PFSK-1 (cell line): ENCODE results near the gene APOBR.

ENCODE experiments used
- FOXP2 ChIP-seq: optimal IDR thresholded peaks from 2 replicates; pipeline ENCODE3; 2011; ENCODE audit warnings: borderline replicate concordance, control low read depth, inconsistent platforms; ENCODE audit not compliant: insufficient read depth; ENCODE audit errors: extremely low read length, extremely low read depth
- POLR2AphosphoS5 ChIP-seq: IDR thresholded peaks from 2 replicates; pipeline ENCODE4 v1.6.1; 2012; ENCODE audit warnings: low read depth, mild to moderate bottlenecking, control low read depth, low read length, moderate library complexity
- REST ChIP-seq, 2 experiments: IDR thresholded peaks; 2 replicates each; pipeline versions ENCODE4 v1.6.1 to v1.8.0; 2011 to 2012; ENCODE audit warnings: low read depth in 2 of 2, low read length in 2 of 2, control low read depth in 1 of 2, inconsistent platforms in 1 of 2, mild to moderate bottlenecking in 1 of 2, moderate library complexity in 1 of 2; ENCODE audit not compliant: insufficient read depth in 1 of 2
- SIN3A ChIP-seq: IDR thresholded peaks from 2 replicates; pipeline ENCODE4 v1.6.1; 2012; ENCODE audit warnings: mild to moderate bottlenecking, low read length, moderate library complexity, borderline replicate concordance; ENCODE audit not compliant: insufficient read depth
- TAF1 ChIP-seq: IDR thresholded peaks from 2 replicates; pipeline ENCODE4 v1.6.1; 2012; ENCODE audit warnings: low read length, control low read depth, borderline replicate concordance; ENCODE audit not compliant: insufficient read depth

Gene APOBR

DNA sequence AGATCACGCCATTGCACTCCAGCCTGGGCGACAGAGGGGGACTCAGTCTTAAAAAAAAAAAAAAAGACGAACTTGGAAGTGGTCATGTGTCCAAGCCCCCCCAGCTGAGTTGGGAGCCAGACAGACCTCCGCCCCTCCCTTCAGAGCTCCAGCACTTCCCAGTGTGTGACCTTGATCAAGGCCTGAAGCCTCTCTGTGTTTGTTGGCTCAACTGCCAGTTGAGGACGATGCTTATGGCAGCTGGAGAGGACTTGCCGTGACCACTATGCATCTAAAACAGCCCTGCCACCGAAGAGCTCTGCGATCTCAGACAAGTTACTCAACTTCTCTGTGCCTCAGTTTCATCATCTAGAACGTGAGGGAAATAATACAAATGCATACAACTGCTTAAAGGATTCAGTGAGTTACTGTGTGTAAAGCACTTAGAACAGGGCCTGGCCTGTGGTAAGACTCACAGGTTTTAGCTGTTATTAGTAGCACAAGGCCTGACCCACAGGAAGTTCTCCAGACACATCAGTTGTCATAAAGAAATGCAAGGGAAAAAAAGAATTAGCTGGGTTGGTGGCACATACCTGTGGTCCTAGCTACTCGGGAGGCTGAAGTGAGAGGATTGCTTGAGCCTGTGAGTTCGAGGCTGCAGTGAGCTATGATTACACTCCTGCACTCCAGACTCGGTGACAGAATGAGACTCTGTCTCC, 19.2 kb downstream of the APOBR start:
- TF ChIP-seq REST (IDR thresholded peaks at IDR 0.05; ENCODE audit: insufficient read depth in 1 of 2, low read depth in 2 of 2, low read length in 2 of 2) (no peak), TAF1 (no peak), POLR2AphosphoS5 (no peak), SIN3A (no peak), FOXP2 (no peak)

GRCh38 chr16:28514246-28514645, 19.8 kb downstream of the APOBR start:
- TF ChIP-seq POLR2AphosphoS5 (no peak), REST (IDR thresholded peaks at IDR 0.05; ENCODE audit: insufficient read depth in 1 of 2, low read depth in 2 of 2, low read length in 2 of 2) (no peak), FOXP2 (no peak), SIN3A (no peak), TAF1 (no peak)

- TF ChIP-seq POLR2AphosphoS5 (no peak), SIN3A (no peak), REST (IDR thresholded peaks at IDR 0.05; ENCODE audit: insufficient read depth in 1 of 2, low read depth in 2 of 2, low read length in 2 of 2) (no peak), TAF1 (no peak), FOXP2 (no peak)
These were observed 26.2 kb downstream of the APOBR start for GRCh38 chr16:28520672-28521071.

- TF ChIP-seq TAF1, result no peak
- TF ChIP-seq POLR2AphosphoS5, result no peak
- TF ChIP-seq REST (IDR thresholded peaks at IDR 0.05; ENCODE audit: insufficient read depth in 1 of 2, low read depth in 2 of 2, low read length in 2 of 2), result no peak
- no peak for TF ChIP-seq SIN3A
- no peak for TF ChIP-seq FOXP2
These were observed 27.0 kb downstream of the APOBR start for GRCh38 chr16:28521436-28521835.

DNA sequence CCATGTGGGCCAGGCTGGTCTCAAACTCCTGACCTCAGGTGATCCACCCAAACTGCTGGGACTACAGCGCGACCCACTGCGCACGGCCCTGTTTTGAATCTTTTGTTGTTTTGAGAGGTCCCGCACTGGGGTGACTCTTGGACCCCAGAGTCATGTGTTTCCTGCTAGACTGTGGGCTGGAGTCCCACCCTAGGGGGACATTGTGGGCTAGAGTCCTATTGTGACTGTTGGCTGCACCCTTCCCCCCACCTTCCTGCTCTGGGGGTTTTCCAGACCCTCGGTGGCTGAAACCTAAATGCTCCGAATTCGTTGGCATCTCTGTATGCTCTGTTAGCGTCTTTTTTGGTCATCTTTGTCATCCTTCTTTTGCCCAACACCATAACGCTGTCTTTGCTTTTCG, 28.3 kb downstream of the APOBR start:
- no peak for TF ChIP-seq POLR2AphosphoS5
- TF ChIP-seq REST (IDR thresholded peaks at IDR 0.05; ENCODE audit: insufficient read depth in 1 of 2, low read depth in 2 of 2, low read length in 2 of 2), result no peak
- no peak for TF ChIP-seq SIN3A
- TF ChIP-seq FOXP2, result no peak
- TF ChIP-seq TAF1, result no peak
